GM12891 (cell line): Measurements from ENCODE around the gene GABBR2.

Source experiments
- PAX5 ChIP-seq: IDR thresholded peaks from 2 replicates; pipeline ENCODE4 v1.6.1; 2011; ENCODE audit warnings: low read length, moderate library complexity, mild to moderate bottlenecking; ENCODE audit not compliant: insufficient read depth, severe bottlenecking
- POLR2A ChIP-seq: IDR thresholded peaks from 2 replicates; pipeline ENCODE4 v1.6.1; 2011; ENCODE audit warnings: low read depth, low read length, control low read depth
- POLR2AphosphoS5 ChIP-seq: IDR thresholded peaks from 2 replicates; pipeline ENCODE4 v1.6.1; 2011; ENCODE audit warnings: low read depth, low read length, control low read depth

DNA sequence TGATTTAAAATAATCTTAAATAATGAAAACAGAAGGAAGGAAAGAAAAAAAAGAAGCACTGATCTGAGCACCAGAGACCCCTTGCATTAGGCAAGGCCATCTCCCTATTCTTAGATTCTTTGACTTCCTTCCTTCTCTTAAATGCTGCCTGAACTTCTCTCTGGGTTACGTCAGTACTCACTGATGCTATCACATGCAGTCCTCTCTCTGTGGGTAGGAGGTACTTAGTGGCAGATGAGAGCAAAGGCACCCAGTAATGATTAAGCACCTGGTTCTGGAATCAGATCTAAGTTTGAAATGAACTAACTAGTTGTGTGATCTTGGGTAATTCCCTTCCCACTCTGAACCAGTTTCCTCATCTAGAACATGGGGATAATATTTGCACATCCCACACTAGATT, 343.0 kb downstream of the GABBR2 start:
- TF ChIP-seq POLR2AphosphoS5 (no peak), POLR2A (no peak), PAX5 (no peak)
